A673 (cell line): ENCODE data around the gene OLAH. TPM values are rescaled to one million over a fixed set of nuclear protein-coding genes. Genes with fewer than 3 reads are reported as not detected.
"Not testable (repeated sequence)": the region's sequence is repeated elsewhere in the genome, so short reads cannot be mapped to it uniquely, and the experiment has no call there.

Experiments used
- BruUV-seq: library from RNA; stranded (reverse); fragments of 400-500 nt; replicated peaks from 2 replicates; lab custom pipeline; 2021; lab: Mats Ljungman, UMichigan
- CTCF ChIA-PET: fragments of 300-600 bp; sonication (Branson Sonifier 250); formaldehyde crosslinking; loops from one replicate; lab custom pipeline; 2022; ENCODE audit warnings: antibody characterized with exemption; lab: Charles Lee
- POLR2A ChIA-PET: fragments of 300-600 bp; sonication (Branson Sonifier 250); formaldehyde crosslinking; loops from one replicate; lab custom pipeline; 2022; ENCODE audit warnings: antibody characterized with exemption; ENCODE audit not compliant: low non-redundant PET; lab: Charles Lee
- DNase-seq: peaks from one replicate; pipeline ENCODE4 v3.0.0-alpha.2; 2015; ENCODE audit warnings: low spot score
- H3K27ac ChIP-seq: fragments of 200-600 bp; sonication (generic); 2 replicates; pipeline ENCODE4 v1.5.1; 2016; ENCODE audit warnings: mixed run types, low read depth, mild to moderate bottlenecking, mixed read lengths, antibody characterized with exemption, low read length; ENCODE audit not compliant: poor library complexity, severe bottlenecking
- H3K27me3 ChIP-seq: fragments of 200-600 bp; sonication (generic); replicated peaks from 2 replicates; pipeline ENCODE4 v1.6.1; 2017; ENCODE audit warnings: mixed run types, low read depth, mild to moderate bottlenecking, mixed read lengths, antibody characterized with exemption, low read length; ENCODE audit not compliant: insufficient read depth, poor library complexity
- H3K36me3 ChIP-seq: fragments of 200-600 bp; sonication (generic); 2 replicates; pipeline ENCODE4 v1.6.1; 2016; ENCODE audit warnings: mixed run types, mild to moderate bottlenecking, mixed read lengths, antibody characterized with exemption, low read length; ENCODE audit not compliant: insufficient read depth, poor library complexity, severe bottlenecking
- H3K4me1 ChIP-seq: fragments of 200-600 bp; sonication (generic); 2 replicates; pipeline ENCODE4 v1.6.1; 2017; ENCODE audit warnings: mixed run types, mild to moderate bottlenecking, mixed read lengths, antibody characterized with exemption, low read length; ENCODE audit not compliant: insufficient read depth, poor library complexity, severe bottlenecking
- H3K4me3 ChIP-seq: fragments of 200-600 bp; sonication (generic); 2 replicates; pipeline ENCODE4 v1.5.1; 2016; ENCODE audit warnings: low read depth, mixed run types, mild to moderate bottlenecking, mixed read lengths, low read length; ENCODE audit not compliant: poor library complexity, severe bottlenecking
- H3K9me3 ChIP-seq: fragments of 200-600 bp; sonication (generic); 2 replicates; pipeline ENCODE4 v1.6.1; 2016; ENCODE audit warnings: mixed run types, low read depth, mild to moderate bottlenecking, mixed read lengths, antibody characterized with exemption, low read length; ENCODE audit not compliant: poor library complexity, severe bottlenecking
- EZH2 ChIP-seq: fragments of 200-600 bp; sonication (generic); IDR thresholded peaks from 2 replicates; pipeline ENCODE4 v1.6.1; 2017; ENCODE audit warnings: borderline replicate concordance, low read depth, mild to moderate bottlenecking, mixed read lengths, antibody characterized with exemption, low read length; ENCODE audit not compliant: poor library complexity, severe bottlenecking
- intact Hi-C: fragments of 100-400 bp; cut with micrococcal nuclease; formaldehyde crosslinking; loops from one replicate; pipeline ENCODE4 v1.10.0; 2022; ENCODE audit not compliant: unreplicated experiment
- total RNA-seq: library from RNA; stranded (reverse); gene quantifications from 2 replicates; pipeline ENCODE4 v1.2.3, GENCODE V29; 2021
- TF ChIP-seq, protein P1 (sequence below): fragments of 300-800, 200-600 bp; sonication (generic); conservative IDR thresholded peaks from 2 replicates; pipeline ENCODE4 v1.5.1; 2017; ENCODE audit warnings: low read depth, mild to moderate bottlenecking, antibody characterized with exemption, low read length, moderate library complexity, mixed read lengths

The OLAH gene
- total RNA-seq, 1 experiment from 2014 or later, result 1.6 TPM

GRCh38 chr10:15015451-15015850 is 28.3 kb upstream of the OLAH start:
- TF ChIP-seq EZH2, result no peak
- TF ChIP-seq, protein P1, sequence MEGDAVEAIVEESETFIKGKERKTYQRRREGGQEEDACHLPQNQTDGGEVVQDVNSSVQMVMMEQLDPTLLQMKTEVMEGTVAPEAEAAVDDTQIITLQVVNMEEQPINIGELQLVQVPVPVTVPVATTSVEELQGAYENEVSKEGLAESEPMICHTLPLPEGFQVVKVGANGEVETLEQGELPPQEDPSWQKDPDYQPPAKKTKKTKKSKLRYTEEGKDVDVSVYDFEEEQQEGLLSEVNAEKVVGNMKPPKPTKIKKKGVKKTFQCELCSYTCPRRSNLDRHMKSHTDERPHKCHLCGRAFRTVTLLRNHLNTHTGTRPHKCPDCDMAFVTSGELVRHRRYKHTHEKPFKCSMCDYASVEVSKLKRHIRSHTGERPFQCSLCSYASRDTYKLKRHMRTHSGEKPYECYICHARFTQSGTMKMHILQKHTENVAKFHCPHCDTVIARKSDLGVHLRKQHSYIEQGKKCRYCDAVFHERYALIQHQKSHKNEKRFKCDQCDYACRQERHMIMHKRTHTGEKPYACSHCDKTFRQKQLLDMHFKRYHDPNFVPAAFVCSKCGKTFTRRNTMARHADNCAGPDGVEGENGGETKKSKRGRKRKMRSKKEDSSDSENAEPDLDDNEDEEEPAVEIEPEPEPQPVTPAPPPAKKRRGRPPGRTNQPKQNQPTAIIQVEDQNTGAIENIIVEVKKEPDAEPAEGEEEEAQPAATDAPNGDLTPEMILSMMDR, result no peak
- Histone ChIP-seq H3K4me3 (no peak overlapping the region), H3K27ac (no peak overlapping the region), H3K36me3 (no peaks in the 10 kb centered on the region), H3K4me1 (no peaks in the 10 kb centered on the region), H3K9me3 (no peaks in the 10 kb centered on the region), H3K27me3 (no peaks in the 10 kb centered on the region)
- intact Hi-C loops, result no loop called here
- ChIA-PET POLR2A (interaction anchor here (0.6 kb wide), 1 partner anchor 11 kb away, joined by 14 read pairs; no protein-coding TSS in a partner anchor), CTCF (no interaction called here)
- no TSS peak for BruUV-seq
- no peak for DNase-seq

- H3K9me3 ChIP-seq, H3K27me3 ChIP-seq, CTCF ChIA-PET, H3K4me3 ChIP-seq, BruUV-seq, H3K27ac ChIP-seq, intact Hi-C loops, POLR2A ChIA-PET, DNase-seq, H3K4me1 ChIP-seq, H3K36me3 ChIP-seq: not testable (repeated sequence)
These were observed 22.8 kb upstream of the OLAH start for GRCh38 chr10:15020966-15021365.

- intact Hi-C loops, CTCF ChIA-PET, H3K4me3 ChIP-seq, H3K27me3 ChIP-seq, H3K9me3 ChIP-seq, H3K4me1 ChIP-seq, H3K36me3 ChIP-seq, POLR2A ChIA-PET, BruUV-seq, DNase-seq, H3K27ac ChIP-seq: not testable (repeated sequence)
These were observed 20.7 kb upstream of the OLAH start for GRCh38 chr10:15023079-15023478.

- H3K27ac ChIP-seq, H3K9me3 ChIP-seq, CTCF ChIA-PET, H3K4me3 ChIP-seq, intact Hi-C loops, H3K27me3 ChIP-seq, POLR2A ChIA-PET, DNase-seq, H3K36me3 ChIP-seq, BruUV-seq, H3K4me1 ChIP-seq: not testable (repeated sequence)
These were observed 19.4 kb upstream of the OLAH start for GRCh38 chr10:15024017-15025004.

DNA sequence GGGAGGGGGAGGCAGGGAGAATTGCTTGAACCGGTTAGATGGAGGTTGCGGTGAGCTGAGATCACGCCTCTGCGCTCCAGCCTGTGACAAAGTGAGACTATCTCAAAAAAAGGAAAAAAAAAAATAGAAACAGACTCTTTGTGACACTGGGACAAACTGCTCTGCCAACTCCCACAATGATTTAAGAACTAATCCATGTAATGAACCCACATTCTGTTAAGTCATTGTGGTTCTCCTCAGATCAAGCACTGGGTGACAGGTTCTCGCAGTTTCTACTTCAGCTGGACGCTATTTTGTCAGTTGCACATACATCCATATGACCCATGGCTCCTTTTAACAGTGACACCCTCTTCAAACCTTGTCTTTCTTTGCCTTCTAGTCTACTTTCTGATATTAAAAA is 18.7 kb upstream of the OLAH start:
- intact Hi-C loops, H3K4me1 ChIP-seq, H3K9me3 ChIP-seq, BruUV-seq, H3K27me3 ChIP-seq, H3K4me3 ChIP-seq, H3K27ac ChIP-seq, POLR2A ChIA-PET, DNase-seq, H3K36me3 ChIP-seq, CTCF ChIA-PET: not testable (repeated sequence)
